SK-N-SH (cell line): ENCODE measurements around the gene PRKCB. TPM values are rescaled to one million over a fixed set of nuclear protein-coding genes. Genes with fewer than 3 reads are reported as not detected.

Experiments
- CTCF ChIA-PET: fragments of 300-600, 350-600 bp; formaldehyde crosslinking; extraction: SDS; loops from one replicate; lab custom pipeline; 2021; lab: Yijun Ruan, JAX
- POLR2A ChIA-PET: fragments of 350-600 bp; sonication (Branson Sonifier 250); formaldehyde crosslinking; extraction: SDS; loops from one replicate; lab custom pipeline; 2020; ENCODE audit warnings: antibody characterized with exemption, inconsistent platforms; lab: Yijun Ruan, JAX
- DNase-seq: peaks from one replicate; pipeline ENCODE4 v3.0.0; 2012
- H2AFZ ChIP-seq: fragments of 200-600 bp; sonication (generic); 2 replicates; pipeline ENCODE4 v1.8.1; 2016; ENCODE audit warnings: antibody characterized with exemption, mild to moderate bottlenecking, low read depth
- H3F3A ChIP-seq: fragments of 200-600 bp; sonication (generic); replicated peaks from 2 replicates; pipeline ENCODE3; 2016; ENCODE audit warnings: antibody characterized with exemption, mild to moderate bottlenecking; ENCODE audit not compliant: insufficient read depth
- H3K27ac ChIP-seq, 2 experiments: fragments of 200-500 bp in 1 of 2; fragments of 200-600 bp in 1 of 2; sonication (Bioruptor generic) in 1 of 2; sonication (generic), shearing (Covaris generic) in 1 of 2; 2 replicates each; pipeline versions ENCODE4 v1.5.1 to v1.6.1; 2014 to 2016; ENCODE audit warnings: low read depth in 2 of 2, inconsistent platforms in 1 of 2, low read length in 1 of 2, mild to moderate bottlenecking in 1 of 2, mixed read lengths in 1 of 2
- H3K27me3 ChIP-seq: fragments of 200-600 bp; sonication (generic), shearing (Covaris generic); 2 replicates; pipeline ENCODE4 v1.6.1; 2016; ENCODE audit warnings: mixed run types; ENCODE audit not compliant: insufficient read depth
- H3K36me3 ChIP-seq, 2 experiments: fragments of 200-500 bp in 1 of 2; fragments of 200-600 bp in 1 of 2; sonication (Bioruptor generic) in 1 of 2; sonication (generic) in 1 of 2; replicated peaks in 1 of 2; 2 replicates each; pipeline versions ENCODE3 to v1.5.1; 2014 to 2016; ENCODE audit warnings: low read length in 1 of 2, mild to moderate bottlenecking in 1 of 2; ENCODE audit not compliant: insufficient read depth in 2 of 2, control insufficient read depth in 1 of 2
- H3K4me1 ChIP-seq, 2 experiments: fragments of 200-500 bp in 1 of 2; fragments of 200-600 bp in 1 of 2; sonication (Bioruptor generic) in 1 of 2; sonication (generic), shearing (Covaris generic) in 1 of 2; 2 replicates each; pipeline versions ENCODE4 v1.5.1 to v1.6.1; 2014 to 2016; ENCODE audit warnings: low read depth in 1 of 2, low read length in 1 of 2, mixed run types in 1 of 2; ENCODE audit not compliant: insufficient read depth in 2 of 2, control insufficient read depth in 1 of 2
- H3K4me2 ChIP-seq: fragments of 200-600 bp; sonication (generic), shearing (Covaris generic); 2 replicates; pipeline ENCODE4 v1.6.1; 2017; ENCODE audit warnings: mixed run types
- H3K4me3 ChIP-seq, 2 experiments: fragments of 200-500 bp in 1 of 2; fragments of 200-600 bp in 1 of 2; sonication (Bioruptor generic) in 1 of 2; sonication (generic), shearing (Covaris generic) in 1 of 2; 2 replicates each; pipeline versions ENCODE4 v1.5.1 to v1.8.1; 2014 to 2016; ENCODE audit warnings: low read depth in 2 of 2, inconsistent platforms in 1 of 2, low read length in 1 of 2, mild to moderate bottlenecking in 1 of 2, mixed read lengths in 1 of 2, moderate library complexity in 1 of 2
- H3K79me2 ChIP-seq: fragments of 200-600 bp; sonication (generic); 2 replicates; pipeline ENCODE4 v1.8.1; 2017; ENCODE audit warnings: mild to moderate bottlenecking; ENCODE audit not compliant: insufficient read depth
- H3K9ac ChIP-seq: fragments of 200-600 bp; sonication (generic); 2 replicates; pipeline ENCODE4 v1.6.1; 2017; ENCODE audit warnings: mixed run types
- H3K9me2 ChIP-seq: fragments of 200-600 bp; sonication (generic); 2 replicates; pipeline ENCODE4 v1.6.1; 2017; ENCODE audit warnings: mixed run types
- H3K9me3 ChIP-seq: fragments of 200-600 bp; sonication (generic); 2 replicates; pipeline ENCODE4 v1.6.1; 2017; ENCODE audit warnings: mixed run types, mild to moderate bottlenecking, moderate library complexity
- H4K20me1 ChIP-seq: fragments of 200-600 bp; sonication (generic); 2 replicates; pipeline ENCODE4 v1.6.1; 2017; ENCODE audit warnings: mild to moderate bottlenecking, mixed run types; ENCODE audit not compliant: insufficient read depth
- ELF1 ChIP-seq: IDR thresholded peaks from 2 replicates; pipeline ENCODE4 v1.4.0; 2012
- EP300 ChIP-seq, 2 experiments: IDR thresholded peaks; 2 replicates each; pipeline versions ENCODE4 v1.4.0 to v1.6.1; 2012; ENCODE audit warnings: borderline replicate concordance in 1 of 2, low read depth in 1 of 2, low read length in 1 of 2
- FOSL2 ChIP-seq: IDR thresholded peaks from 2 replicates; pipeline ENCODE4 v1.4.0; 2012; ENCODE audit warnings: low read depth, mild to moderate bottlenecking, moderate library complexity, borderline replicate concordance
- FOXJ3 ChIP-seq: sonication (generic); formaldehyde crosslinking; IDR thresholded peaks from 2 replicates; pipeline ENCODE4 v1.5.1; 2020; ENCODE audit warnings: mild to moderate bottlenecking, missing genetic modification reagents
- MAX ChIP-seq: IDR thresholded peaks from 2 replicates; pipeline ENCODE4 v1.4.0; 2012; ENCODE audit warnings: low read depth
- MEF2A ChIP-seq: IDR thresholded peaks from 2 replicates; pipeline ENCODE4 v1.4.0; 2012; ENCODE audit warnings: low read depth, borderline replicate concordance
- MXI1 ChIP-seq: IDR thresholded peaks from 2 replicates; pipeline ENCODE4 v1.6.1; 2012; ENCODE audit warnings: mild to moderate bottlenecking, low read depth, low read length, improper control_type of control experiment
- NFIC ChIP-seq: IDR thresholded peaks from 2 replicates; pipeline ENCODE4 v1.4.0; 2012; ENCODE audit warnings: borderline replicate concordance
- NRF1 ChIP-seq: IDR thresholded peaks from 2 replicates; pipeline ENCODE4 v1.6.1; 2012; ENCODE audit warnings: low read depth, mild to moderate bottlenecking, low read length
- POLR2AphosphoS5 ChIP-seq: IDR thresholded peaks from 2 replicates; pipeline ENCODE4 v1.6.1; 2012; ENCODE audit warnings: low read depth, low read length
- RAD21 ChIP-seq: IDR thresholded peaks from 2 replicates; pipeline ENCODE4 v1.6.1; 2012; ENCODE audit warnings: mild to moderate bottlenecking, low read length
- RCOR1 ChIP-seq: fragments of 150-350 bp; IDR thresholded peaks from 2 replicates; pipeline ENCODE4 v1.6.1; 2017; ENCODE audit warnings: antibody characterized with exemption, low read length
- RXRA ChIP-seq: IDR thresholded peaks from 2 replicates; pipeline ENCODE4 v1.4.0; 2012; ENCODE audit warnings: low read depth, mild to moderate bottlenecking, borderline replicate concordance
- TCF12 ChIP-seq: IDR thresholded peaks from 2 replicates; pipeline ENCODE4 v1.4.0; 2012
- ZBTB33 ChIP-seq: IDR thresholded peaks from 2 replicates; pipeline ENCODE4 v1.4.0; 2012; ENCODE audit warnings: low read depth, borderline replicate concordance
- WGBS: methylation state at CpG from one replicate; pipeline ENCODE4 v1.1.6; 2017; ENCODE audit warnings: low lambda C conversion rate; 5-methylcytosine and 5-hydroxymethylcytosine counted together
- polyA plus RNA-seq, 3 experiments: library from polyadenylated mRNA; depleted of rRNA; stranded (reverse); fragments of >200 nt; gene quantifications; 2 replicates each; pipeline ENCODE4 v1.2.3, GENCODE V29; 2012
- TF ChIP-seq, protein P1 (sequence below): fragments of 200-600 bp; sonication (generic); IDR thresholded peaks from 2 replicates; pipeline ENCODE4 v1.6.1; 2017; ENCODE audit warnings: antibody characterized with exemption, mild to moderate bottlenecking, moderate library complexity
- TF ChIP-seq, protein P2 (sequence below): fragments of 150-350 bp; IDR thresholded peaks from 2 replicates; pipeline ENCODE4 v1.6.1; 2017; ENCODE audit warnings: antibody characterized with exemption, low read length, low read depth, borderline replicate concordance
- TF ChIP-seq, protein P3 (sequence below): IDR thresholded peaks from 2 replicates; pipeline ENCODE4; 2012
- TF ChIP-seq, protein P4 (sequence below): IDR thresholded peaks from 2 replicates; pipeline ENCODE4 v1.4.0; 2012; ENCODE audit warnings: low read depth, borderline replicate concordance
- TF ChIP-seq, protein P5 (sequence below): fragments of 150-350 bp; IDR thresholded peaks from 2 replicates; pipeline ENCODE4 v1.6.1; 2016; ENCODE audit warnings: mild to moderate bottlenecking, low read depth, low read length

PRKCB gene
- polyA plus RNA-seq, 1 of the 3 experiments (the other 2 are of a cell fraction): 0.12 TPM

DNA sequence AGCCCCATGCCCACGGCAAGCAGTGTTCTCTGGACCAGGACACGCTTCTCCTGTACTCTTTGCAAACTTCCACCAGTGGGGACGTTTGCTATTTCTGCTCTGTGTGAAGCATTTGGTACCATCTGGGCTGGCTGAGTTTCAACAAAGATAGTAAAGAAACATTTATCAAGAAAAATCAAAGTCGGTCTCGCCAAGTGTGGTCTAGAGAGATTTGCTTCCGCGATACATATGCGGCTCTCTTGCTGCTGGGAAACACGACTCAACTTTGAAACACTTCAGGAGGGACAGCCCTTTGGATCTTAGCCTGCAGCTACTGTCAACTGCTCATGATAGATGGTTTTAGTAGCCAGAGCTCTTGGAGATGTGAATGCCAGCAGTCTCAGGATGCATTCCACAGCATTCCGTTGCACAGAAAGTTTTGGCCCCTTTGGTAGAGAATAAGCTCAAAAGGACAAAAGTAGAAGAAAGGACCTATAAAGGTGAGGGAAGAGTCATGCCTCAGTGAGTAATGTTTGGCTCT is 252.2 kb downstream of the PRKCB start:
- CTCF ChIA-PET: no interaction called here

More for the DNA sequence above, 252.2 kb downstream of the PRKCB start:
- no peak for DNase-seq
- no peak for TF ChIP-seq POLR2AphosphoS5
- TF ChIP-seq NFIC: no peak
- TF ChIP-seq NRF1: no peak
- TF ChIP-seq, protein P1, sequence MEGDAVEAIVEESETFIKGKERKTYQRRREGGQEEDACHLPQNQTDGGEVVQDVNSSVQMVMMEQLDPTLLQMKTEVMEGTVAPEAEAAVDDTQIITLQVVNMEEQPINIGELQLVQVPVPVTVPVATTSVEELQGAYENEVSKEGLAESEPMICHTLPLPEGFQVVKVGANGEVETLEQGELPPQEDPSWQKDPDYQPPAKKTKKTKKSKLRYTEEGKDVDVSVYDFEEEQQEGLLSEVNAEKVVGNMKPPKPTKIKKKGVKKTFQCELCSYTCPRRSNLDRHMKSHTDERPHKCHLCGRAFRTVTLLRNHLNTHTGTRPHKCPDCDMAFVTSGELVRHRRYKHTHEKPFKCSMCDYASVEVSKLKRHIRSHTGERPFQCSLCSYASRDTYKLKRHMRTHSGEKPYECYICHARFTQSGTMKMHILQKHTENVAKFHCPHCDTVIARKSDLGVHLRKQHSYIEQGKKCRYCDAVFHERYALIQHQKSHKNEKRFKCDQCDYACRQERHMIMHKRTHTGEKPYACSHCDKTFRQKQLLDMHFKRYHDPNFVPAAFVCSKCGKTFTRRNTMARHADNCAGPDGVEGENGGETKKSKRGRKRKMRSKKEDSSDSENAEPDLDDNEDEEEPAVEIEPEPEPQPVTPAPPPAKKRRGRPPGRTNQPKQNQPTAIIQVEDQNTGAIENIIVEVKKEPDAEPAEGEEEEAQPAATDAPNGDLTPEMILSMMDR: no peak
- TF ChIP-seq, protein P2, sequence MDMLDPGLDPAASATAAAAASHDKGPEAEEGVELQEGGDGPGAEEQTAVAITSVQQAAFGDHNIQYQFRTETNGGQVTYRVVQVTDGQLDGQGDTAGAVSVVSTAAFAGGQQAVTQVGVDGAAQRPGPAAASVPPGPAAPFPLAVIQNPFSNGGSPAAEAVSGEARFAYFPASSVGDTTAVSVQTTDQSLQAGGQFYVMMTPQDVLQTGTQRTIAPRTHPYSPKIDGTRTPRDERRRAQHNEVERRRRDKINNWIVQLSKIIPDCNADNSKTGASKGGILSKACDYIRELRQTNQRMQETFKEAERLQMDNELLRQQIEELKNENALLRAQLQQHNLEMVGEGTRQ: no peak
- no peak for TF ChIP-seq ZBTB33
- no peak for TF ChIP-seq ELF1
- TF ChIP-seq RXRA: no peak
- no peak for TF ChIP-seq MAX
- TF ChIP-seq, protein P3, sequence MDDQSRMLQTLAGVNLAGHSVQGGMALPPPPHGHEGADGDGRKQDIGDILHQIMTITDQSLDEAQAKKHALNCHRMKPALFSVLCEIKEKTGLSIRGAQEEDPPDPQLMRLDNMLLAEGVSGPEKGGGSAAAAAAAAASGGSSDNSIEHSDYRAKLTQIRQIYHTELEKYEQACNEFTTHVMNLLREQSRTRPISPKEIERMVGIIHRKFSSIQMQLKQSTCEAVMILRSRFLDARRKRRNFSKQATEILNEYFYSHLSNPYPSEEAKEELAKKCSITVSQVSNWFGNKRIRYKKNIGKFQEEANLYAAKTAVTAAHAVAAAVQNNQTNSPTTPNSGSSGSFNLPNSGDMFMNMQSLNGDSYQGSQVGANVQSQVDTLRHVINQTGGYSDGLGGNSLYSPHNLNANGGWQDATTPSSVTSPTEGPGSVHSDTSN: no peak
- TF ChIP-seq RCOR1: no peak
- no peak for TF ChIP-seq EP300 (IDR thresholded peaks at IDR 0.05; ENCODE audit: borderline replicate concordance in 1 of 2, low read depth in 1 of 2, low read length in 1 of 2)
- TF ChIP-seq FOSL2: no peak
- TF ChIP-seq RAD21: no peak
- TF ChIP-seq, protein P4, sequence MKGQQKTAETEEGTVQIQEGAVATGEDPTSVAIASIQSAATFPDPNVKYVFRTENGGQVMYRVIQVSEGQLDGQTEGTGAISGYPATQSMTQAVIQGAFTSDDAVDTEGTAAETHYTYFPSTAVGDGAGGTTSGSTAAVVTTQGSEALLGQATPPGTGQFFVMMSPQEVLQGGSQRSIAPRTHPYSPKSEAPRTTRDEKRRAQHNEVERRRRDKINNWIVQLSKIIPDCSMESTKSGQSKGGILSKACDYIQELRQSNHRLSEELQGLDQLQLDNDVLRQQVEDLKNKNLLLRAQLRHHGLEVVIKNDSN: no peak
- TF ChIP-seq MXI1: no peak
- no peak for TF ChIP-seq TCF12
- TF ChIP-seq FOXJ3 (CRISPR knock-in tag): no peak
- TF ChIP-seq, protein P5, sequence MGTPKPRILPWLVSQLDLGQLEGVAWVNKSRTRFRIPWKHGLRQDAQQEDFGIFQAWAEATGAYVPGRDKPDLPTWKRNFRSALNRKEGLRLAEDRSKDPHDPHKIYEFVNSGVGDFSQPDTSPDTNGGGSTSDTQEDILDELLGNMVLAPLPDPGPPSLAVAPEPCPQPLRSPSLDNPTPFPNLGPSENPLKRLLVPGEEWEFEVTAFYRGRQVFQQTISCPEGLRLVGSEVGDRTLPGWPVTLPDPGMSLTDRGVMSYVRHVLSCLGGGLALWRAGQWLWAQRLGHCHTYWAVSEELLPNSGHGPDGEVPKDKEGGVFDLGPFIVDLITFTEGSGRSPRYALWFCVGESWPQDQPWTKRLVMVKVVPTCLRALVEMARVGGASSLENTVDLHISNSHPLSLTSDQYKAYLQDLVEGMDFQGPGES: no peak
- no peak for TF ChIP-seq MEF2A
- TF ChIP-seq, all 33 proteins: peak for 0
- POLR2A ChIA-PET: no interaction called here
- no peak overlapping the region for H3K27ac ChIP-seq
- H3K36me3 ChIP-seq: no peaks in the 10 kb centered on the region
- H3F3A ChIP-seq: no peaks in the 10 kb centered on the region
- H3K79me2 ChIP-seq: no peaks in the 10 kb centered on the region
- no peak overlapping the region for H3K4me3 ChIP-seq
- no peak overlapping the region for H2AFZ ChIP-seq
- WGBS: 34% methylated on average over 10 of the region's 10 CpGs
- H3K4me1 ChIP-seq: peaks cover 0 to 2% of the 10 kb centered on the region in 2 experiments; a peak in 1 of 4 replicates
- H3K9me3 ChIP-seq: no peaks in the 10 kb centered on the region
- no peak overlapping the region for H3K9ac ChIP-seq
- no peak overlapping the region for H3K4me2 ChIP-seq
- no peaks in the 10 kb centered on the region for H3K9me2 ChIP-seq
- H3K27me3 ChIP-seq: no peaks in the 10 kb centered on the region
- no peaks in the 10 kb centered on the region for H4K20me1 ChIP-seq
